CD4-positive, alpha-beta memory T cell (primary cell): ENCODE data around the gene CST7. TPM values are rescaled to one million over a fixed set of nuclear protein-coding genes. Genes with fewer than 3 reads are reported as not detected.
A peak's percentile ranks its signal among the peaks of the same experiment; 100 is the strongest.
"Not testable (repeated sequence)": the region's sequence is repeated elsewhere in the genome, so short reads cannot be mapped to it uniquely, and the experiment has no call there.

Experiments
- CTCF ChIA-PET: fragments of 350-600 bp; sonication (Branson Sonifier 250); formaldehyde crosslinking; loops from one replicate; lab custom pipeline; 2021; ENCODE audit warnings: inconsistent platforms; ENCODE audit not compliant: partially characterized antibody; lab: Charles Lee
- POLR2A ChIA-PET: fragments of 350-600 bp; sonication (Branson Sonifier 250); formaldehyde crosslinking; loops from one replicate; lab custom pipeline; 2021; ENCODE audit not compliant: partially characterized antibody; lab: Charles Lee
- DNase-seq, 5 donors: peaks; one replicate each; pipeline versions ENCODE4 v3.0.0 to v3.0.0-alpha.2; 2020 to 2022; ENCODE audit warnings: mixed read lengths in 1 of 5
- H3K27ac ChIP-seq: one replicate; pipeline ENCODE4 v1.7.0; 2013; ENCODE audit warnings: low read depth, low read length
- H3K27me3 ChIP-seq: 2 replicates; pipeline ENCODE4 v1.7.0; 2013; ENCODE audit warnings: mild to moderate bottlenecking, low read length, moderate library complexity; ENCODE audit not compliant: insufficient read depth
- H3K36me3 ChIP-seq: 2 replicates; pipeline ENCODE4 v1.7.0; 2013; ENCODE audit warnings: mild to moderate bottlenecking, low read length, moderate library complexity; ENCODE audit not compliant: insufficient read depth
- H3K4me1 ChIP-seq: 2 replicates; pipeline ENCODE4 v1.7.0; 2013; ENCODE audit warnings: mild to moderate bottlenecking, low read length, moderate library complexity; ENCODE audit not compliant: insufficient read depth
- H3K4me3 ChIP-seq, 2 donors: one replicate each; pipeline ENCODE4 v1.7.0; 2013; ENCODE audit warnings: low read length in 2 of 2, mild to moderate bottlenecking in 1 of 2
- H3K9me3 ChIP-seq, 2 donors: one replicate each; pipeline ENCODE4 v1.7.0; 2013; ENCODE audit warnings: low read length in 2 of 2, control low read depth in 1 of 2; ENCODE audit not compliant: control insufficient read depth in 1 of 2
- H3K27ac Mint-ChIP-seq, 7 donors: one replicate each; pipeline ENCODE4 v1.8.0; 2020 to 2021; ENCODE audit warnings: mixed read lengths in 7 of 7, mild to moderate bottlenecking in 6 of 7, inconsistent platforms in 3 of 7, moderate library complexity in 3 of 7
- H3K27me3 Mint-ChIP-seq, 2 donors: one replicate each; pipeline ENCODE4 v1.8.0; 2020 to 2021; ENCODE audit warnings: mixed read lengths in 2 of 2
- H3K36me3 Mint-ChIP-seq, 2 donors: one replicate each; pipeline ENCODE4 v1.8.0; 2020 to 2021; ENCODE audit warnings: mixed read lengths in 2 of 2, inconsistent platforms in 1 of 2, mild to moderate bottlenecking in 1 of 2
- H3K4me1 Mint-ChIP-seq, 4 donors: one replicate each; pipeline ENCODE4 v1.8.0; 2020 to 2021; ENCODE audit warnings: mixed read lengths in 4 of 4, mild to moderate bottlenecking in 1 of 4
- H3K4me3 Mint-ChIP-seq, 8 donors: one replicate each; pipeline ENCODE4 v1.8.0; 2020 to 2021; ENCODE audit warnings: mixed read lengths in 8 of 8, mild to moderate bottlenecking in 7 of 8, moderate library complexity in 6 of 8, inconsistent platforms in 3 of 8
- H3K9me3 Mint-ChIP-seq, 8 donors: one replicate each; pipeline ENCODE4 v1.8.0; 2020 to 2021; ENCODE audit warnings: mixed read lengths in 8 of 8, mild to moderate bottlenecking in 5 of 8, inconsistent platforms in 3 of 8, moderate library complexity in 1 of 8
- intact Hi-C: fragments of 100-400 bp; cut with micrococcal nuclease; formaldehyde crosslinking; loops from one replicate; pipeline ENCODE4 v1.15.1; 2023
- polyA plus RNA-seq, 2 donors: library from polyadenylated mRNA; unstranded; fragments of 300-500 nt; fragmentation: Illumina TruSeq; gene quantifications; one replicate each; pipeline ENCODE4 v1.2.3, GENCODE V29; 2021
- total RNA-seq, 2 experiments: library from RNA; stranded (reverse); gene quantifications; one replicate each; pipeline ENCODE4 v1.2.3, GENCODE V29; 2021

CST7 gene
- total and polyA plus RNA-seq, 4 experiments from 2014 or later = 23.2 to 62.8 (median 40.5) TPM

GRCh38 chr20:24917056-24917455 is 32.0 kb upstream of the CST7 start:
- peaks cover 0 to 6% (median 0%) of the 10 kb centered on the region in 8 donors for H3K9me3 Mint-ChIP-seq
- no peaks in the 10 kb centered on the region for H3K27me3 ChIP-seq
- H3K4me1 ChIP-seq = peaks cover 7% of the 10 kb centered on the region
- peaks cover 2 to 11% (median 6%) of the 10 kb centered on the region in 4 donors for H3K4me1 Mint-ChIP-seq
- intact Hi-C loops = no loop called here
- H3K4me3 Mint-ChIP-seq = no peak overlapping the region
- H3K27me3 Mint-ChIP-seq = peaks cover 2 to 8% of the 10 kb centered on the region in 2 donors
- no peaks in the 10 kb centered on the region for H3K9me3 ChIP-seq
- H3K36me3 Mint-ChIP-seq = no peaks in the 10 kb centered on the region
- no peak overlapping the region for H3K4me3 ChIP-seq
- no peaks in the 10 kb centered on the region for H3K36me3 ChIP-seq
- DNase-seq = no peak
- H3K27ac Mint-ChIP-seq = peak overlapping the region in 1 of 7 donors; percentile 68
- no peak overlapping the region for H3K27ac ChIP-seq
- CTCF ChIA-PET = interaction anchor here (1.4 to 3.1 kb wide), 3 partner anchors 14 to 979 kb away, joined by 4 to 23 read pairs (median 21); no protein-coding TSS in a partner anchor
- POLR2A ChIA-PET = no interaction called here

- Mint-ChIP-seq H3K36me3 (peaks cover 0 to 1% of the 10 kb centered on the region in 2 donors), H3K27ac (peak overlapping the region in 1 of 7 donors; percentile 73), H3K9me3 (peaks cover 0 to 6% (median 0%) of the 10 kb centered on the region in 8 donors), H3K4me3 (peak overlapping the region in 4 of 8 donors; percentile 21 to 56 (median 46)), H3K27me3 (peaks cover 1 to 8% of the 10 kb centered on the region in 2 donors), H3K4me1 (peaks cover 2 to 11% (median 6%) of the 10 kb centered on the region in 4 donors)
- H3K27me3 ChIP-seq = no peaks in the 10 kb centered on the region
- ChIA-PET POLR2A (interaction anchor here (1.0 kb wide), 1 partner anchor 37 kb away, joined by 3 read pairs; no protein-coding TSS in a partner anchor), CTCF (interaction anchor here (0.7 to 3.1 kb wide), 6 partner anchors 13 to 979 kb away, joined by 3 to 23 read pairs (median 7); no protein-coding TSS in a partner anchor)
- no peak overlapping the region for H3K4me3 ChIP-seq
- no peaks in the 10 kb centered on the region for H3K36me3 ChIP-seq
- intact Hi-C loops = no loop called here
- no peak overlapping the region for H3K27ac ChIP-seq
- DNase-seq = peak in 4 of 5 donors; percentile 29 to 41 (median 32)
- H3K9me3 ChIP-seq = no peaks in the 10 kb centered on the region
- peaks cover 7% of the 10 kb centered on the region for H3K4me1 ChIP-seq
Observed at GRCh38 chr20:24917797-24918578, 31.1 kb upstream of the CST7 start.

GRCh38 chr20:24918579-24919566 is 30.2 kb upstream of the CST7 start:
- ChIA-PET POLR2A (interaction anchor here (1.0 kb wide), 1 partner anchor 36 kb away, joined by 3 read pairs; no protein-coding TSS in a partner anchor), CTCF (interaction anchor here (0.7 to 3.1 kb wide), 8 partner anchors 12 to 981 kb away, joined by 3 to 23 read pairs (median 7); no protein-coding TSS in a partner anchor)
- H3K27me3 ChIP-seq = no peaks in the 10 kb centered on the region
- Mint-ChIP-seq H3K27ac (no peak overlapping the region), H3K27me3 (peaks cover 1 to 8% of the 10 kb centered on the region in 2 donors), H3K9me3 (peaks cover 0 to 6% (median 0%) of the 10 kb centered on the region in 8 donors), H3K4me3 (peak overlapping the region in 1 of 8 donors; percentile 56), H3K36me3 (peaks cover 0 to 1% of the 10 kb centered on the region in 2 donors), H3K4me1 (peaks cover 2 to 11% (median 6%) of the 10 kb centered on the region in 4 donors)
- H3K36me3 ChIP-seq = no peaks in the 10 kb centered on the region
- DNase-seq = no peak
- H3K9me3 ChIP-seq = no peaks in the 10 kb centered on the region
- intact Hi-C loops = no loop called here
- peaks cover 7% of the 10 kb centered on the region for H3K4me1 ChIP-seq
- no peak overlapping the region for H3K4me3 ChIP-seq
- no peak overlapping the region for H3K27ac ChIP-seq

GRCh38 chr20:24919665-24920064 is 29.4 kb upstream of the CST7 start:
- H3K27ac ChIP-seq, H3K4me1 ChIP-seq, H3K36me3 Mint-ChIP-seq, DNase-seq, H3K4me3 Mint-ChIP-seq, H3K4me3 ChIP-seq, H3K36me3 ChIP-seq, intact Hi-C loops, H3K27ac Mint-ChIP-seq, H3K9me3 ChIP-seq, POLR2A ChIA-PET, H3K27me3 Mint-ChIP-seq, H3K9me3 Mint-ChIP-seq, H3K27me3 ChIP-seq: not testable (repeated sequence)
- peaks cover 2 to 11% (median 6%) of the 10 kb centered on the region in 4 donors for H3K4me1 Mint-ChIP-seq
- CTCF ChIA-PET = interaction anchor here (1.0 to 3.1 kb wide), 4 partner anchors 12 to 982 kb away, joined by 3 to 21 read pairs (median 6); no protein-coding TSS in a partner anchor

- H3K36me3 Mint-ChIP-seq, H3K9me3 Mint-ChIP-seq, H3K27ac Mint-ChIP-seq, H3K27me3 Mint-ChIP-seq, DNase-seq, H3K4me3 ChIP-seq, POLR2A ChIA-PET, H3K27ac ChIP-seq, intact Hi-C loops, H3K27me3 ChIP-seq, H3K9me3 ChIP-seq, H3K36me3 ChIP-seq, H3K4me1 ChIP-seq, H3K4me3 Mint-ChIP-seq: not testable (repeated sequence)
- peaks cover 2 to 11% (median 6%) of the 10 kb centered on the region in 4 donors for H3K4me1 Mint-ChIP-seq
- CTCF ChIA-PET = interaction anchor here (1.2 to 1.7 kb wide), 3 partner anchors 10 to 983 kb away, joined by 3 to 8 read pairs (median 4); no protein-coding TSS in a partner anchor
Observed at GRCh38 chr20:24920706-24921105, 28.4 kb upstream of the CST7 start.

GRCh38 chr20:24929259-24929658 is 19.8 kb upstream of the CST7 start:
- DNase-seq, H3K9me3 ChIP-seq, H3K4me3 Mint-ChIP-seq, intact Hi-C loops, H3K27me3 ChIP-seq, H3K36me3 ChIP-seq, H3K9me3 Mint-ChIP-seq, H3K36me3 Mint-ChIP-seq, H3K4me3 ChIP-seq, H3K27me3 Mint-ChIP-seq, H3K27ac ChIP-seq: not testable (repeated sequence)
- Mint-ChIP-seq H3K27ac (peak overlapping the region in 1 of 7 donors; percentile 53), H3K4me1 (peaks cover 20 to 35% (median 28%) of the 10 kb centered on the region in 4 donors)
- POLR2A ChIA-PET = interaction anchor here (1.2 to 3.2 kb wide), 2 partner anchors 22 to 65 kb away, joined by 4 to 19 read pairs; partner anchors contain the start of gene APMAP
- peaks cover 24% of the 10 kb centered on the region for H3K4me1 ChIP-seq
- CTCF ChIA-PET = interaction anchor here (4.6 kb wide), 1 partner anchor 135 kb away, joined by 29 read pairs; no protein-coding TSS in a partner anchor
